B cell (primary cell): ENCODE data around the gene SCPEP1.

Experiments used
- CTCF ChIP-seq: fragments of 200-600 bp; IDR thresholded peaks from one replicate; pipeline ENCODE4 v1.8.0; 2022; ENCODE audit warnings: antibody characterized with exemption, mild to moderate bottlenecking
- EZH2 ChIP-seq: IDR thresholded peaks from 2 replicates; pipeline ENCODE4 v1.6.1; 2012; ENCODE audit warnings: borderline replicate concordance, low read depth, mild to moderate bottlenecking, moderate library complexity, low read length; ENCODE audit not compliant: insufficient read depth, poor library complexity, severe bottlenecking

GRCh38 chr17:56978441-56979090 lies 635 bp downstream of the SCPEP1 start:
- TF ChIP-seq CTCF (no peak), EZH2 (no peak)
